WERI-Rb-1 (cell line): Measurements from ENCODE around the gene USP1.

Source experiments
- DNase-seq: peaks from one replicate; pipeline ENCODE4 v3.0.0-alpha.2; 2020
- H3K27ac ChIP-seq: fragments of 250-450 bp; sonication (Bioruptor Pico); 2 replicates; pipeline ENCODE4 v1.5.1; 2020; ENCODE audit warnings: mild to moderate bottlenecking, moderate library complexity
- H3K27me3 ChIP-seq: fragments of 250-450 bp; sonication (Bioruptor Pico); 2 replicates; pipeline ENCODE4 v1.5.1; 2021; ENCODE audit warnings: mild to moderate bottlenecking, low read depth, moderate library complexity; ENCODE audit not compliant: insufficient read depth, severe bottlenecking
- H3K36me3 ChIP-seq: fragments of 250-450 bp; sonication (Bioruptor Pico); 2 replicates; pipeline ENCODE4 v1.5.1; 2020; ENCODE audit warnings: mild to moderate bottlenecking, moderate library complexity
- H3K4me3 ChIP-seq: 2 replicates; pipeline ENCODE4 v1.5.1; 2011; ENCODE audit warnings: low read depth, mild to moderate bottlenecking, control low read depth, low read length
- H3K9me3 ChIP-seq: fragments of 250-450 bp; sonication (Bioruptor Pico); 2 replicates; pipeline ENCODE4 v1.5.1; 2021; ENCODE audit warnings: mild to moderate bottlenecking, moderate library complexity; ENCODE audit not compliant: severe bottlenecking
- TF ChIP-seq, protein P1 (sequence below): IDR thresholded peaks from 2 replicates; pipeline ENCODE4 v1.5.1; 2011; ENCODE audit warnings: low read depth, mild to moderate bottlenecking, control low read depth, inconsistent platforms, low read length

The USP1 gene

DNA sequence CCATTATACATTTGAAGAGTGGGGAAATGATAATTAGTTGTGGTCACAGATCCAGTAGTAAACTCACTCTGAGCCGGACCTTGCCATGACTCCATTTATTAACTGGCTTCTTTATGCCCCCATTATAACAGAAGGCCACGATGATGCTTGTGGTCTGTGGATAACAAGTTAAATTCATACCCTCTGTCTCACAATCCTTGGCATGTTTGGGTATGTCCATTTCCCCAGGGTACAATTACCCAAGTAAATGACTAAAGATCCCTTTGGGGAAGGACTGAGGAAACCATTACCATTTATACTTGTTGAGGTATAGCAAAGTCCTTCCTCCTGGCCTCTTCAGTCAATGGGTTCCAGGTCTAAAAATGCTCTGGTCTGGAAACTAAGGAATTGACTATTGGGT is 7.3 kb upstream of the USP1 start:
- no peaks in the 10 kb centered on the region for H3K9me3 ChIP-seq
- no peaks in the 10 kb centered on the region for H3K27me3 ChIP-seq
- no peak overlapping the region for H3K27ac ChIP-seq
- TF ChIP-seq, protein P1, sequence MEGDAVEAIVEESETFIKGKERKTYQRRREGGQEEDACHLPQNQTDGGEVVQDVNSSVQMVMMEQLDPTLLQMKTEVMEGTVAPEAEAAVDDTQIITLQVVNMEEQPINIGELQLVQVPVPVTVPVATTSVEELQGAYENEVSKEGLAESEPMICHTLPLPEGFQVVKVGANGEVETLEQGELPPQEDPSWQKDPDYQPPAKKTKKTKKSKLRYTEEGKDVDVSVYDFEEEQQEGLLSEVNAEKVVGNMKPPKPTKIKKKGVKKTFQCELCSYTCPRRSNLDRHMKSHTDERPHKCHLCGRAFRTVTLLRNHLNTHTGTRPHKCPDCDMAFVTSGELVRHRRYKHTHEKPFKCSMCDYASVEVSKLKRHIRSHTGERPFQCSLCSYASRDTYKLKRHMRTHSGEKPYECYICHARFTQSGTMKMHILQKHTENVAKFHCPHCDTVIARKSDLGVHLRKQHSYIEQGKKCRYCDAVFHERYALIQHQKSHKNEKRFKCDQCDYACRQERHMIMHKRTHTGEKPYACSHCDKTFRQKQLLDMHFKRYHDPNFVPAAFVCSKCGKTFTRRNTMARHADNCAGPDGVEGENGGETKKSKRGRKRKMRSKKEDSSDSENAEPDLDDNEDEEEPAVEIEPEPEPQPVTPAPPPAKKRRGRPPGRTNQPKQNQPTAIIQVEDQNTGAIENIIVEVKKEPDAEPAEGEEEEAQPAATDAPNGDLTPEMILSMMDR, result no peak
- no peak for DNase-seq
- H3K4me3 ChIP-seq, result no peak overlapping the region
- H3K36me3 ChIP-seq, result no peaks in the 10 kb centered on the region

DNA sequence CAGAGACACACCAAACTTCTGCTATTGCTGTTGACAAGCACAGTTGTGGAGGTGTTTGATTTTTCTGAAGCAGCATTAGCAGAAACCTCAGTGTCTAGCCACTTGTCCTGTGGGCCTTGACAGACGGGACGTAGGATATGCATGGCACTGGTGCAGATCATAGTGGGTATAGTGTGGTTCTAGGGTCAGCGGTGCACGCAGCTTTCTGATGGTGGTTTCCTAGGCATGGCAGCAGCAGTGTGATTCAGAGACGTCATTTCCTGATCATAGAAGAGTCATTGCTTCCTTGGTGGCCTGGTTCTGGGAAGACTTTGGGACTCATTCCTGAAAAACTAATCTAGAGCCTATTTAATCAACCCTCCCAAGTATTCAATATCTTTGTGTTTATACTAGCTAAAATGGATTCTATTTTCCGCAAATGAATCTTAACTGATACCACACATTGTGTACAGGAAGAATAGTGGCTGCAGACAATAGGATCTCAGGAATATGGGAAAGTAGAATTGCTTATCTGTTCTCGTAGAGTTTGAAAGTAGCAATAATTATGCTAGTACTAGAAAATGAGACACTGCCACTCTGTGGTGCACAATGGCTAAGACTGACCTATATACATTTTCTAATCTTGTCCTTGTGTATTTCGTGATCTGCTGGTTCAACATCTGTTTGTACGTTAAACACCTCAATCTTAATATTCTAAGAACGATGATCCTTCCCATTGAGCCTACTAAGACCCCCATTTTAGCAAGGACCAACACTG is 2.8 kb upstream of the USP1 start:
- H3K9me3 ChIP-seq, result no peaks in the 10 kb centered on the region
- TF ChIP-seq, protein P1, result no peak
- DNase-seq, result no peak
- H3K27me3 ChIP-seq, result no peaks in the 10 kb centered on the region
- no peak overlapping the region for H3K4me3 ChIP-seq
- H3K36me3 ChIP-seq, result peaks cover 18% of the 10 kb centered on the region
- H3K27ac ChIP-seq, result no peak overlapping the region

DNA sequence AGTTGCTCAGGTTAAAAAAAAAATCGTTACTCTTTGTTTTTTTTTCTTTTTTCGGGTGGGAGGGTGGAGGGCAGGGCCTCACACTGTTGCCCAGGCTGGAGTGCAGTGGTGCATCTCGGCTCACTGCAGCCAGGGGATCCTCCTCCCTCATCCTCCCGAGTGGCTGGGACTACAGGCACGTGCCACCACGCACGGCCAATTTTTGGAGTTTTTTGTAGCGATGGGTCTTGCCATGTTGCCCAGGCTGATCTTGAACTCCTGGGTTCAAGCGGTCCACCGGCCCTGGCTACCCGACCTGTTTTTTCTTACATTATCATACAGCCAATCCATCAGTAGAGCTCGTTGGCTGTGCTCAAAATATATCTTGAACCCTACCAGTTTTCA is 2.2 kb upstream of the USP1 start:
- H3K4me3 ChIP-seq, result no peak overlapping the region
- no peak overlapping the region for H3K27ac ChIP-seq

DNA sequence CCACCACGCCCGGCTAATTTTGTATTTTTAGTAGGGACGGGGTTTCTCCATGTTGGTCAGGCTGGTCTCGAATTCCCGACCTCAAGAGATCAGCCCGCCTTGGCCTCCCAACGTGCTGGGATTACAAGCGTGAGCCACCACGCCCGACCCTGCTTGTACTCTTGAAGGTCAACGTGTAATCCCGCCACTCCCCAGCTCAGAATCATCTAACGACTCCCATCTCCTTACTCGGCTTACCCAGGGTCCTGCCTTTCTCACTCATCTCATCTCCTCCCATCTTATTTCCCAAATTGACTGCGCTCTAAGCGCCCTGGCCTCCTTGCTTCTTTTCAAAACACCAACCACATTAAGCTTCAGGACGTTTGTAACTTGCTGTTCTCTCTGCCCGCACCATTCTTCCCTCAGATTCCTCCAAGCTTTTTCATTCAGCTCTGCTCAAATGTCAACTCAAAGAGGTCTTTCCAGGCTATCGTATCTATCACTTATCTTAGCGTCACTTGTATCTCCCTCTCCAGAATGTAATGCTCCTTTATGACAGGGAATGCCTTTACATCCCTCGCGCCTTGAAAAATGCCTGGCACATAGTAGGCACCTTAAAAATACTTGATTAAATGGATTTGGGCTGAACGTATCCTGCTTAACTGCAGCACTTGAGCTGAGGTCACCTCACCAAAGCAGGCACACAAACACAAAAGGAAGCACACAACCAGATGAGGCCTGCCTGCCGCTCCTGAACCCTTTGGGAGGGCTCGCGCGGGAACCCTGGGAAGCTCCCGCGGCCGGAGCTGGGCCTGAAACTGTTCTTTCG is 1.4 kb upstream of the USP1 start:
- peak overlapping the region; percentile 84 for H3K4me3 ChIP-seq
- peaks cover 24% of the 10 kb centered on the region for H3K36me3 ChIP-seq
- peak overlapping the region; percentile 100 for H3K27ac ChIP-seq
- H3K27me3 ChIP-seq, result no peaks in the 10 kb centered on the region
- peak; percentile 35 for DNase-seq
- TF ChIP-seq, protein P1, result no peak
- no peaks in the 10 kb centered on the region for H3K9me3 ChIP-seq

More for the DNA sequence above, 2.2 kb upstream of the USP1 start:
- Histone ChIP-seq H3K36me3 (peaks cover 18% of the 10 kb centered on the region), H3K9me3 (no peaks in the 10 kb centered on the region), H3K27me3 (no peaks in the 10 kb centered on the region)
- TF ChIP-seq, protein P1, result no peak
- no peak for DNase-seq

DNA sequence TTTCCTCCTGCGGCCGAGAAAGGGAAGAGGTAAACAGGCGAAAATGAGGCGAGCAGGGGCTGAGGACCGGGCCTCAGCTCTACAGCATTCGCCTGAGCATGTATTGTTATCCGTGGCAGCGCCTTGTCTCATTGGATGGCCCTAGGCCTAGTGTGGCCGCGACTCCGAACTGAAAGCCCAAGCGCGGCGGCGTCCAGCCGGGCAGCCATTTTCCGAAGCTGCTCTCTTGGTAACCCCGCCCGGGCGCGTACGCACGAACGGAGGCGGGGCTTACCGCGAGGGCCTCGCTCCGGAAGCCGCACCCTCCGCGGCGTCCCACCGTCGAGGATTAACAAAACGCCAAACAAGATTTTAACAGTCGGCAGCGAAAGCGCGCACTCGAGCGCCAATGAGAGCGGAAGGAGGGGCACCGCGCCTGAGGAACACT is 797 bp upstream of the USP1 start:
- Histone ChIP-seq H3K27me3 (no peaks in the 10 kb centered on the region), H3K4me3 (peak overlapping the region; percentile 84), H3K27ac (peak overlapping the region; percentile 100), H3K9me3 (no peaks in the 10 kb centered on the region), H3K36me3 (peaks cover 30% of the 10 kb centered on the region)
- no peak for DNase-seq
- TF ChIP-seq, protein P1, result no peak
